Measurements from ENCODE around the gene IQGAP2.

- TF ChIP-seq CTCF (IDR thresholded peaks at IDR 0.05) (no peak), POLR2A (IDR thresholded peaks at IDR 0.05) (no peak)
Observed at GRCh38 chr5:76757049-76757448, 354.0 kb downstream of the IQGAP2 start.

Measured in right lobe of liver (tissue), 4 donors.